ENCODE measurements around the gene ITCH.
"Not testable (repeated sequence)": the region's sequence is repeated elsewhere in the genome, so short reads cannot be mapped to it uniquely, and the experiment has no call there.

The ITCH gene

DNA sequence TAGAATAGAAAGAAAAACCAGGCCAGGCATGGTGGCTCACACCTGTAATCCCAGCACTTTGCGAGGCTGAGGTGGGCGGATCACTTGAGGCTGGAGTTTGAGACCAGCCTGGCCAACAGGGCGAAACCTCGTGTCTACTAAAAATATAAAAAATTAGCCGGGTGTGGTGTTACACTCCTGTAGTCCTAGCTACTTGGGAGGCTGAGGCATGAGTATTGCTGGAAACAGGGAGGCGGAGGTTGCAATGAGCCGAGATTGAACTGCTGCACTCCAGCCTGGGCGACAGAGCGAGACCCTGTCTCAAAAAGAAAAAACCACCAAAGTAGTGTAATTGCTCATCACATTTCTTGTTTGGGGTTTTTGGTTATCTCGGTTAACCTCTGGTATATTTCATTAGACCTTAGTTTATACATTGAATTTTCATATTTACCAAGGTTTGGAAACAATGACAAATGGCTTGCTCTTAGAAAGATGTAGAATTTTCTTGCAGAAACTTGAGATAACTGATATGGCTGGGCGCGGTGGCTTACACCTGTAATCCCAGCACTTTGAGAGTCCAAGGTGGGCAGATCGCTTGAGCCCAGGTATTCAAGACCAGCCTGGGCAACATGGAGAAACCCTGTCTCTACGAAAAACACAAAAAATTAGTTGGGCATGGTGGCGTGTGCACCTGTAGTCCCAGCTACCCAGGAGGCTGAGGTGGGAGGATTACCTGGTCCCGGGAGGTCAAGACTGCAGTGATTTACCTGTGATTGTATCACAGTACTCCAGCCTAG lies 14.2 kb downstream of the ITCH start:
- no peak for DNase-seq (ENCODE audit: low read depth in 2 of 2, low spot score in 1 of 2)

DNA sequence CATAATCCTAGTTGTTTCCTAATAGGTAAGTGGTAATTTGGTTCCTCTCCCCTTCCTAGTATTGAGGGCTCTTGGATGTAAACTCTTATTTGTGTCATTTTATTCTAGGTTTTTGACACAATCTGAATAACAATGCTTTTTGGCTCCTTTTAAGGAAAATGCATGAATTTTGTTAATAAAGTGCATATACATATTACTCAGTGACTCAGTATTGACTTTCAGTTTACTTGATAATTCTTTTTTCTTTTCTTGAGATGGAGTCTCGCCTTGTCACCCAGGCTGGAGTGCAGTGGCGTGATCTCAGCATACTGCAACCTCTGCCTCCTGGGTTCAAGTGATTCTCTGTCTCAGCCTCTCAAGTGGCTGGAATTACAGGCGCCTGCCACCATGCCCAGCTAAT lies 19.1 kb downstream of the ITCH start:
- no peak for DNase-seq (ENCODE audit: low read depth in 2 of 2, low spot score in 1 of 2)

DNA sequence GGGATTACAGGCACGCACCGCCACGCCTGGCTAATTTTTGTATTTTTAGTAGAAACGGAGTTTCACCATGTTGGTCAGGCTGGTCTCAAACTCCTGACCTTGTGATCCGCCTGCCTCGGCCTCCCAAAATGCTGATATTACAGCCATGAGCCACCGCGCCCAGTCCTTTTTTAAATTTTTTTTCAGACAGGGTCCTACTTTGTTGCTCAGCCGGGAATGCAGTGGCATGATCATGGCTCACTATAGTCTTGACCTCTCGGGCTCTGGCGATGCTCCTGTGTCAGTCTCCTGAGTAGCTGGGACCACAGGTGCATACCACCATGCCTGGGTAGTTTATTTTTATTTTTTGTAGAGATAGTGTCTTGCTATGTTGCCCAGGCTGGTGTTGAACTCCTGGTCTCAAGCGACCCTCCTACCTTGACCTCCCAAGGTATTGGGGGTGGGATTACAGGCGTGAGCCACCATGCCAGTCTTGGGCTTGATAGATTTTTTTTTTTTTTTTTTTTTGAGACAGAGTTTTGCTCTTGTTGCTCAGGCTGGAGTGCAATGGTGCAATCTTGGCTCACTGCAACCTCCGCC lies 19.9 kb downstream of the ITCH start:
- not testable (repeated sequence) for DNase-seq (ENCODE audit: low read depth in 2 of 2, low spot score in 1 of 2)

DNA sequence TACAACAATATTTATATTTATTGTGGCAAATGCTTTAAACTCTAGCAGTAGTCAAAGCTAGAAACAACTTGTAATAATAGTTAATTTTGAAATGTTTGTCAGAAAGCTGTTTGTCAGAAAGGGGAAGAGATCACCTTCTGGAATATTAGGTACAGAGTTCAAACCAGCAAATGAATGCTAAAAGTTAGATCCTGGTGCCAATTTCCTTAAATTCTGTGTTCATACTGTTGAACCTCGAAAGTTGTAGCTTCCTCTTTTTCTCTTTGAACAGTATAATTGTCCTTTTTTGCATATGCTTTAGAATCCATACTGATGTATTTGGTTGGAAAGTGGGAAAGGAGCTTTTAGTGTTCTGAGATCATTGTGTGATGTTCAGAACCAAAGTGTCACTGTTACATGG lies 22.4 kb downstream of the ITCH start:
- no peak for DNase-seq (ENCODE audit: low read depth in 2 of 2, low spot score in 1 of 2)

DNA sequence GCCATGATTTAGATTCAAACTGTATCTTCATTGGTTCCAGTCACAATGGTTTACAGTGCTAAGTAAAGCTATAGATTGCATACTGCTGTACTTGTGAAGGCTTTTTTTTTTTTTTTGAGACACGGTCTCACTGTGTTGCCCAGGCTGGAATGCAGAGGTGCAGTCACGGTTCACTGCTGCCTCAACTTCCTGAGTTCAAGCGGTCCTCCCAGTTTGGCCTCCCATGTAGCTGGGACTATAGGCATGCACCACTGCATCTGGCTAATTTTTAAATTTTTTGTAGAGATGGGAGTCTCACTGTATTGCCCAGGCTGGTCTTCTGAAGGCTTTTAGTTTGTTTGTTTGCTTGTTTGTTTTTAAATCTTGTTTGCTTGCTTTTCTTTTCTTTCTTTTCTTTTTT lies 24.9 kb downstream of the ITCH start:
- no peak for DNase-seq (ENCODE audit: low read depth in 2 of 2, low spot score in 1 of 2)

DNA sequence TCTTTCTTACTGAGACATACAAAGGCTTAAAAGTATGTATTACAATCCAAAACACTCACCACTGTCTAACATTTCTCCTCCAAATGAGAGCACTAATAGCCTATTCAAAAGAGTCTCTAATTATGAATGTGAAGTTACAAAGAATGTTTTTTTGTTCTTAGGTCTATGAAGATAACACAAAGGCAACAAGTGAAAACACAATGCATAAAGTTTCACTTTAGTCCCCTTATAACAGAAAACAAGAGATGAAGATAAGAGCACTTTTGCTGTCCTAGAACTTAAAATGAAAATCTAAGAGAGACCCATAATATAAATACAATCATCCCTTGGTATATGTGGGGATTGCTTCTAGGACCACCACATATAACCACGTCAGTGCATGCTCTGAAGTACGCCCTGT lies 25.6 kb downstream of the ITCH start:
- DNase-seq (ENCODE audit: low read depth in 2 of 2, low spot score in 1 of 2), result no peak

DNA sequence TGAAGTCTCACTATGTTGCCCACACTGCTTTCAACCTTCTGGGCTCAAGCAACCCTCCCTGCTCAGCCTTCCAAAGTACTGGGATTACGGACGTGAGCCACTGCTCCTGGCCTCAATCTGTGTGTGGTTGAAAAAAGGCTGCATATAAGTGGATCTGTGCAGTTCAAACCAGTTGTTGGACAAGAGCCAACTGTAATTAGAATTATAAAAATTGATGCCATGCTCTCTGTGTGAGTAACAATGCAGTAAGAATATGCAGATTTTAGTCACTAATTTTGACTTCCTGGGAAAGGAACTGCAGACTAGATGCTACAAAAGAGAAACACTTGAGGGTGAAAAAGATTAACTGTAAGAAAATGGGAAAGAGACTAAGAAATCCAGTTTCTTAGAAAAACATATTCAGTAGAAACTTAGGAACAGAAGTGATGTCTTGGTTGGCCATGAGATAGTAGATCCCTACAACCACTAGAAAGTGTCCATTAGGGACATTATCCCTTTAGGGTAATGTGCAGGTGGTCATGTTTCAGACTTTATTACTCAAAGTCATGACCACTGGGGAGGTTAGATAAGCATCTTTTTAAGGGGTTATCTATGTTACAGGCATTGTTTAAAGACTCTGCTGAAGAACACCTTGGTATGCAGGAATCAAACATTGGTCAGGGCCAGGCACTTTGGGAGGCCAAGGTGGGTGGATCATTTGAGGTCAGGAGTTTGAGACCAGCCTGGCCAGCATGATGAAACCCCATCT lies 26.3 kb downstream of the ITCH start:
- DNase-seq (ENCODE audit: low read depth in 2 of 2, low spot score in 1 of 2), result no peak

DNA sequence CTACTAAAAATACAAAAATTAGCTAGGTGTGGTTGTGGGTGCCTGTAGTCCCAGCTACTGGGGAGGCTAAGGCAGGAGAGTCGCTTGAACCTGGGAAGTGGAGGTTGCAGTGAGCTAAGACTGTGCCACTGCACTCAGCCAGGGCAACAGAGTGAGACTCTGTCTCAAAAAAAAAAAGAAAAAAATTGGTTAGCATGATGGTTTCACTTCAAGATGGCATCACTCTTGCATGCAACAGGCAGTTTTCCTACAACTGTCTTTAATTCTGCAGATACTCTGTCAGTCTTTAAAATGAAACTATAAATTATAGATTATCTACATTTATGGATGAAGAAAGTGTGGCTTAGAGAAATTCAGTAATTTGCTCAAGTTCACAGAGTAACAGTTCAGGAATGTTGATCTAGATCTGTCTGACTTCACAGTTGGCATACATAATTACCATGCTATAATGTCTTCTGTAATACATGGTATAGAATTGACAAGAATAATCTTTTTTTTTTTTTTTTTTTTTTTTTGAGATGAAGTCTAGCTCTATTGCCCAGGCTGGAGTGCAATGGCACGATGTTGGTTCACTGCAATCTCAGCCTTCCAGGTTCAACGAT lies 27.0 kb downstream of the ITCH start:
- DNase-seq (ENCODE audit: low read depth in 2 of 2, low spot score in 1 of 2), result no peak

DNA sequence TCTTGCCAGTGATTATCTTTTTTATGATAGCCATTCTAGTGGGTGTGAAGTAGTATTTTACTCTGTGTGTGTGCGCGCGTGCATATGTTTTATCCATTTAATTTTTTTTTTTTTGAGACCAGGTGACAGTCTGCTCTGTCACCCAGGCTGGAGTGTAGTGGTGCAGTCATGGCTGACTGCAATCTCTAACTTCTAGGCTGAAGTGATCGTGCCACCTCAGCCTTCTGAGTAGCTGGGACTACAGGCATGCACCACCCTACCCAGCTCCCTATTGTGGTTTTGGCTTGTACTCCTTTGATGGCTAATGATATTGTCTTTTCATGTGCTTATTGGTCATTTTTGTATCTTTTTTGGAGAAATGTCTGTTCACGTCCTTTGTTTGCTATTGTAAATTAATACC lies 33.3 kb downstream of the ITCH start:
- no peak for DNase-seq (ENCODE audit: low read depth in 2 of 2, low spot score in 1 of 2)

DNA sequence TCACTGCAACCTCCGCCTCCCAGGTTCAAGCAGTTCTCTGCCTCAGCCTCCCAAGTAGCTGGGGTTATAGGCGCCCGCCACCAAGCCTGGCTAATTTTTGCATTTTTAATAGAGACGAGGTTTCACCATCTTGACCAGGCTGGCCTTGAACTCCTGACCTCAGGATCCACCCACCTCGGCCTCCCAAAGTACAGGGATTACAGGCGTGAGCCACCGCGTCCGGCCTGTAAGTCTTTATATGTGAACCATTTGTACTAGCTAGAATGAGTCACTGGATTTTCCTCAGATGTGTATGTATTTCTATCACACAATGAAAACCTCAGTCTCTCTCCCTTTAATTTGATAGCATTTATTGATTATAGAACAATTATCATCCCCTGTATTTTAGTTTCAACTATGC lies 34.0 kb downstream of the ITCH start:
- no peak for DNase-seq (ENCODE audit: low read depth in 2 of 2, low spot score in 1 of 2)

DNA sequence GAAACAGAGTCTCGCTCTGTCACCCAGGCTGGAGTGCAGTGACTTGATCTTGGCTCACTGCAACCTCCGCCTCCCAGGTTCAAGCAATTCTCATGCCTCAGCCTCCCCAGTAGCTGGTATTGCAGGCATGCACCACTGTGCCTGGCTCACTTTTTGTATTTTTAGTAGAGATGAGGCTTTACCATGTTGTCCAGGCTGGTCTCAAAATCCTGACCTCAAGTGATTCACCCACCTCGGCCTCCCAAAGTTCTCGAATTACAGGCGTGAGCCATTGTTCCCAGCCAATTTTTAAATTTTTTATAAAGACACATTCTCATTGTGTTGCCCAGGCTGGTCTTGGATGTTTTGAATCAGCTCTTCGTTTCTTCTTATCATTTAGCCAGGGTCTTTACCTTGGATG lies 37.7 kb downstream of the ITCH start:
- not testable (repeated sequence) for DNase-seq (ENCODE audit: low read depth in 2 of 2, low spot score in 1 of 2)

DNA sequence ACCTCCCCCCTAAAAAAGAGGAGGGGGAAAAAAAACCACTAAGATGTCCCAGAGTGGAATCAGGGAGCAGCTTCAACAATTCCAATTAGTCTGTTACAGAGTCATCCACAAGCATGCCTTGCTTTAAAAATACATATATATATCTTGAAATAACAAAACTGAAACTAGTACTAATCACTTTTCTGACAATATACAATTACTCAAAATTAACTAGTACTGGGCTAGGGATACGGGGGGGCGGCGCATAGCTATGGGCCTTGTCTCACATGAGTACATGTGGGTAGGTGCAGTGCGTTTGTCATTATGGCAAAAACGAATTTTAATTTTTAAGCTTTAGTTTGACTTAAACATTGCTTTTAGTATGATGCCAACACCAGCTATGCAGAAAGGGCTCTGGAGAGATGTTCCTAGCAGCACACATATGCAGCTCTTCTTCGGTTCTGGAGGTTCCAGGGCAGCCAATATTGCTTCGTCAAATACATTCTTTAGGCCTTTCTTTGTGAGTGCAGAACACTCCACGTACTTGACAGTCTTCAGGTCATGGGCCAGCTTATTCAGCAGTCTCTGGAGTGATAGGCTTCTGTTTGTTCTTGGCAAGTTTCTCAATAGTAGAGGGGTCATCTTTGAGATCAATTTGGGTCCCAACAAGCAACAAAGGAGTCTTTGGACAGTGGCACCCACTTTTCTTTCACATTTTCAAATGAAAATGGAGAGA lies 38.8 kb downstream of the ITCH start:
- DNase-seq (ENCODE audit: low read depth in 2 of 2, low spot score in 1 of 2), result no peak

DNA sequence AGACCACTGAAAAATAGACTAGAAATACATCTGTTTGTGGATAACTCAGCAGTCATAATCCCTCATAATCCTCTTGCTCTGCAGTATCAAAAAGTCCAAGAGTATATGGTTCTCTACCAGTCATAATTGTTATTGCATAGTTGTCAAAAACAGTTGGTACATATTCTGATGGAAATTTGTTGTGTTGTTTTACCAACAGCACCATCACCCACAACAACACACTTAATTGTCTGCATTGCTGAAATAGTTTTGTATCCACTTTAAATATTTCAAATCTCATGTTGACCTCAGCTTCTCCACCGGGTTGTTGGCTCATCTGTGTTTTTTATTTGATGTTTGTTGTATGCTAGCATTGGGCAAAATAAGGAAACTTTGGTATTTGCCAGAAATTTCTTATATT lies 39.4 kb downstream of the ITCH start:
- DNase-seq (ENCODE audit: low read depth in 2 of 2, low spot score in 1 of 2), result no peak

DNA sequence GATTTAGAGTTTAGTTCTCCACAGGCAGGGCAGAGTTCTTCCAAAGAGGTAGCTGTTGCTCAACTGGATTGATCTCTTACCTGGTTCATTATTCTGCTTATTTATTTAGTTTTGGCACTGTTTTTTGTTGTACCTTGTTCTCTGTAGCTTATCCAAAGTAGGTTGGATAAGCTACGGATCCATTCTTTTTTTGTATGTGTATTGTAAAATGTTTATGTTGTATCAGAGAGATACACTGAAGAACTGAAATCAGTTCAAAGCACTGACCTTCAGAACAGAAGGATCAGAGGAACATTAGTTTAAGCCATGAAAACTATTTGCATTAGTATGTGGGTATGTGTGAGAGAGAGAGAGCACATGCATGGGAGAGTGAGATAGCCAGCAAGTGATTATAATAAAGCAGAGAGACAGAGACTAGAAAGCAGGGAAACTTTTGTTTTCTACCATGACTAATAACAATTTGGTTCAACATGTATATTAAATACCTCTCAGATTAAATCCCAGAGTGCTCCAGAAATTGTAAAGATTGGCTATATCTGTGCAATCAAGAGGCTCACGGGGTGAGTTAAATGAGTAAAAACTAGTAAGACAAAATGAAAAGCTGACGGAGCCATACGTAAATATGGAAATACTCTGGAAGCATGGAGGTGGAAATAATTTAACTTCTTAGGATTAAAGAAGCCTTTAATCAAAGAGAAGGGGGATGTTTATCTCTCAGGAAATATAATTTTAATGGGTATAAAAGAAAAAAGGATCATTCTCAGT lies 40.2 kb downstream of the ITCH start:
- DNase-seq (ENCODE audit: low read depth in 2 of 2, low spot score in 1 of 2), result no peak

DNA sequence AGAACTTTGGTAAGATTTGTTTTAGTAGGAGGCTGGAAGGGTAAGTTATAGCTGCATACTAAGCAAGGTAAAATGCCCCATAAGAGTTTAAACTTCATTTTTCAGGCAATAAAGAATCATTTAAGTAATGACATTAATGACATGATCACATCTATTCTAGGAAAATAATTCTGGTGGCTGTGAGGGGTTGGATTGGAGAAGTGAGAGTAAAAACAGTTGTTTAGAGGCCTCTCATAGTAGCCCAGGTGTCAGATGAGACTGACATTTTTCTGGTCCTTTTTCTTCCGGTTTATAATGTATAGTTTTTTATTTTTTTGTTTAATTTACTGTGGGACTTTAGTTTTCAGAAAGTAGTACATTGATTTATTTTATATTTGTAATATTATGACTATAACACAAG lies 40.8 kb downstream of the ITCH start:
- DNase-seq (ENCODE audit: low read depth in 2 of 2, low spot score in 1 of 2), result no peak

DNA sequence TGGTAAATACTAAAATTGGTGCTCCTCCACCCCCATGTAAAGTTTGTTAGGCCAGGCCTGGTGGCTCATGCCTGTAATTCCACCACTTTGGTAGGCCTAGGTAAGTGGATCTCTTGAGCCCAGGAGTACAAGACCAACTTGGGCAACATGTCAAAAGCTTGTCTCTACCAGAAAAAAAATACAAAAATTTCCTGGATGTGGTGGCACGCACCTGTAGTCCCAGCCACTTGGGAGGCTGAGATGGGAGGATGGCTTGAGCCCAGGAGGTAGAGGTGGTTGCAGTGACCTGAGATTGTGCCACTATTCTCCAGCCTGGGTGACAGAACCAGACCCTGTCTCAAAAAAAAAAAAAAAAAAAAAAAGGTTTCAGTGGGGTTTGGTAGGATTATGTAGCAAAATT lies 41.7 kb downstream of the ITCH start:
- no peak for DNase-seq (ENCODE audit: low read depth in 2 of 2, low spot score in 1 of 2)

DNA sequence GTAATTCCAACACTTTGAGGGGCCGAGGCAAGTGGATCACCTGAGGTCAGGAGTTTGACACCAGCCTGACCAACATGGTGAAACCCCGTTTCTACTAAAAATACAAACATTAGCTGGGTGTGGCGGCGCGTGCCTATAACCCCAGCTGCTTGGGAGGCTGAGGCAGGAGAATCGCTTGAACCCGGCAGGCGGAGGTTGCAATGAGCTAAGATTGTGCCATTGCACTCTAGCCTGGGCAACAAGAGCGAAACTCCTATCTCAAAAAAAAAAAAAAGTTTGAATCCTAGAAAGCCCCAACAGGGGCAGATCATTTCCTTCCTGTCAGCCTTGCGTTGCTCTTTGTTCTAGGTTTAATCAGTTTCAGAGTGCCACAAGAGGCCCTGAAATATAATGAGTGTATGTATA lies 42.2 kb downstream of the ITCH start:
- not testable (repeated sequence) for DNase-seq (ENCODE audit: low read depth in 2 of 2, low spot score in 1 of 2)

DNA sequence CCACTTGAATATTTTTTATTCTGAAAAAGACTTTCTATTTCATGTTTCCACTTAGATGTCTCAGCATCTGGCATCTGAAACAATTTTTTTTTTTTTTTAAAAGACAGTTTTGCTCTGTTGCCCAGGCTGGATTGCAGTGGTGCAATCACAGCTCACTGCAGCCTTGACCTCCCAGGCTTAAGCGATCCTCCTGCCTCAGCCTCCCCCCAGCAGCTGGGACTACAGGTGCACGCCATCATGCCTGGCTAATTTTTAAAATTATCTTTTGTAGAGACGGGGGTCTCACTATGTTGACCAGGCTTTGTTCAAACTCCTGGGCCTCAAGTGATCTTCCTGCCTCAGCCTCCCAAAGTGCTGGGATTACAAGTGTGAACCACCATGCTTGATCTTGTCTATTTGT lies 42.9 kb downstream of the ITCH start:
- DNase-seq (ENCODE audit: low read depth in 2 of 2, low spot score in 1 of 2), result not testable (repeated sequence)

DNA sequence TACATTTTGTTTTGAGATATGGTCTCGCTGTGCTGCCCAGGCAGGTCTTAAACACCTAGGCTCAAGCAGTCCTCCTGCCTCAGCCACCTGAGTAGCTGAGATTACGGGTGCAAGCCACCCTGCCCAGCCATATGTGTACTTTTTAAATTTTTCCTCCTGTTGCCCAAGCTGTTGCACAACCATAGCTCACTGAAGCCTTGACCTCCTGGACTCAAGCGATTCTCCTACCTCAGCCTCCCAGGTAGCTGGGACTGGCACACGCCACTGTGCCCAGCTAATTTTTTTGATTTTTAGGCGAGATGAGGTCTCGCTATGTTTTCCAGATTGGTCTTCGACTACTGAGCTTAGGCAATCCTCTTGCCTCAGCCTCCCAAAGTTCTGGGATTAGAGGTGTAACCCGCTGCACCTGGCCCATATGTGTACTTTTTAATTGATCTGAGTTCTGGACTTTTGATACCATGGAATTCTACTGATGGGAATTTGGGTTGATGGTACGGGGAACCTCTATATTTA lies 44.9 kb downstream of the ITCH start:
- no peak for DNase-seq (ENCODE audit: low read depth in 2 of 2, low spot score in 1 of 2)

DNA sequence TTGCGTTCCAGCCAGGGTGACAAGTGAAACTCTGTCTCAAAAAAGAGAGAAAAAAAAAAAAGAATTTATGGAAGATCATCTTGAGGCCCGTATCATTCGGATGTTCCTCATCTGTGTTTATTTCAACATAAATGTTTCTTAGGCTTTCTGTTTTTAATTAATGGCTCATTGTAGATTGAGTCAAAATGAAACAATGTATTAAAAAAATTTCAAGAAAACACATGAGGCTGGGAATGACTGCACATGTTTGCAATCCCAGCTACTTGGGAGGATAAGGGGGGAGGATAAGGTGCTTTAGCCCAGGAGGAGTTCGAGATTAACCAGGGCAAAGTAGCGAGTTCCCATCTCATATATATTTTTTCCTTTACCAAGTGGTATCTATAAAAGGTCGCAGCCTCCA lies 47.3 kb downstream of the ITCH start:
- DNase-seq (ENCODE audit: low read depth in 2 of 2, low spot score in 1 of 2), result no peak
